ENCODE measurements around the gene SMTNL2.
"Not testable (repeated sequence)": the region's sequence is repeated elsewhere in the genome, so short reads cannot be mapped to it uniquely, and the experiment has no call there.

Gene SMTNL2

GRCh38 chr17:4639301-4640059 lies 55.2 kb downstream of the SMTNL2 start:
- peak in 1 of 2 experiments; percentile 6 for DNase-seq

- DNase-seq = not testable (repeated sequence)
Measured at GRCh38 chr17:4640569-4641188, 56.4 kb downstream of the SMTNL2 start.

- DNase-seq = no peak
Measured at GRCh38 chr17:4641297-4642195, 57.2 kb downstream of the SMTNL2 start, which contains the start of gene ALOX15. Gene ALOX15 (minus strand): TSS chr17:4641678. CDS start chr17:4641651, 27 bp downstream.

GRCh38 chr17:4642286-4642685 lies 58.0 kb downstream of the SMTNL2 start:
- DNase-seq = no peak

- DNase-seq = no peak
Measured at GRCh38 chr17:4643676-4644075, 59.3 kb downstream of the SMTNL2 start.

- DNase-seq = no peak
Measured at GRCh38 chr17:4645642-4646041, 61.3 kb downstream of the SMTNL2 start.

GRCh38 chr17:4648741-4649140 lies 64.4 kb downstream of the SMTNL2 start:
- DNase-seq = peak; percentile 59 to 80

- no peak for DNase-seq
Measured at GRCh38 chr17:4652997-4653396, 68.7 kb downstream of the SMTNL2 start.

- DNase-seq = not testable (repeated sequence)
Measured at GRCh38 chr17:4655933-4656332, 71.6 kb downstream of the SMTNL2 start.

- no peak for DNase-seq
Measured at GRCh38 chr17:4657678-4658077, 73.3 kb downstream of the SMTNL2 start.

Data from NCI-H2081 (cell line).